Liver (tissue), 9 donors: ENCODE results near the gene HOXA3. TPM values are rescaled to one million over a fixed set of nuclear protein-coding genes. Genes with fewer than 3 reads are reported as not detected.

Source experiments
- DNase-seq: peaks from one replicate; pipeline ENCODE4 v3.0.0-alpha.2; 2017; ENCODE audit warnings: low spot score
- H3K27ac ChIP-seq, 2 donors: one replicate each; pipeline ENCODE4 v1.7.0; 2013; ENCODE audit warnings: inconsistent platforms in 2 of 2, low read length in 2 of 2, control low read depth in 1 of 2, low read depth in 1 of 2, mild to moderate bottlenecking in 1 of 2
- H3K27me3 ChIP-seq, 4 donors: one replicate each; pipeline versions ENCODE4 v1.6.1 to v1.7.0; 2013; ENCODE audit warnings: low read length in 3 of 4, inconsistent platforms in 1 of 4, mild to moderate bottlenecking in 1 of 4, moderate library complexity in 1 of 4; ENCODE audit not compliant: control insufficient read depth in 4 of 4, insufficient read depth in 4 of 4
- H3K36me3 ChIP-seq, 4 donors: one replicate each; pipeline versions ENCODE4 v1.6.1 to v1.7.0; 2013; ENCODE audit warnings: low read length in 3 of 4, mild to moderate bottlenecking in 3 of 4, low read depth in 1 of 4, moderate library complexity in 1 of 4; ENCODE audit not compliant: control insufficient read depth in 4 of 4, insufficient read depth in 3 of 4
- H3K4me1 ChIP-seq, 4 donors: one replicate each; pipeline versions ENCODE4 v1.6.1 to v1.7.0; 2013; ENCODE audit warnings: low read length in 3 of 4, mild to moderate bottlenecking in 3 of 4, moderate library complexity in 1 of 4; ENCODE audit not compliant: control insufficient read depth in 4 of 4, insufficient read depth in 4 of 4
- H3K4me3 ChIP-seq, 3 donors: one replicate each; pipeline versions ENCODE4 v1.6.1 to v1.7.0; 2013; ENCODE audit warnings: low read length in 3 of 3, control low read depth in 1 of 3, low read depth in 1 of 3, mild to moderate bottlenecking in 1 of 3
- H3K9ac ChIP-seq, 2 donors: one replicate each; pipeline ENCODE4 v1.7.0; 2013; ENCODE audit warnings: low read length in 2 of 2, mild to moderate bottlenecking in 2 of 2, moderate library complexity in 2 of 2, control low read depth in 1 of 2, low read depth in 1 of 2
- H3K9me3 ChIP-seq, 4 donors: one replicate each; pipeline versions ENCODE4 v1.6.1 to v1.7.0; 2013; ENCODE audit warnings: low read length in 3 of 4; ENCODE audit not compliant: control insufficient read depth in 4 of 4
- EGR1 ChIP-seq, 2 donors: IDR thresholded peaks; 2 replicates each; pipeline ENCODE4 v1.6.1; 2016 to 2018; ENCODE audit warnings: antibody characterized with exemption in 2 of 2, low read depth in 2 of 2
- FOXA2 ChIP-seq: IDR thresholded peaks from 2 replicates; pipeline ENCODE4 v1.6.1; 2016; ENCODE audit warnings: antibody characterized with exemption
- GABPA ChIP-seq, 2 donors: IDR thresholded peaks in 1 of 2; conservative IDR thresholded peaks in 1 of 2; 2 replicates each; pipeline ENCODE4 v1.6.1; 2016; ENCODE audit warnings: antibody characterized with exemption in 2 of 2, mild to moderate bottlenecking in 1 of 2, moderate library complexity in 1 of 2
- HNF4A ChIP-seq, 2 donors: conservative IDR thresholded peaks; 2 replicates each; pipeline ENCODE4 v1.6.1; 2016; ENCODE audit warnings: antibody characterized with exemption in 2 of 2, mild to moderate bottlenecking in 2 of 2
- HNF4G ChIP-seq: IDR thresholded peaks from 2 replicates; pipeline ENCODE4 v1.6.1; 2016; ENCODE audit warnings: antibody characterized with exemption
- JUND ChIP-seq, 2 donors: IDR thresholded peaks; 2 replicates each; pipeline ENCODE4 v1.6.1; 2016; ENCODE audit warnings: antibody characterized with exemption in 2 of 2
- RAD21 ChIP-seq, 2 donors: IDR thresholded peaks; 2 replicates each; pipeline ENCODE4 v1.6.1; 2016; ENCODE audit warnings: antibody characterized with exemption in 2 of 2, mild to moderate bottlenecking in 2 of 2
- RXRA ChIP-seq, 2 donors: IDR thresholded peaks; 2 replicates each; pipeline ENCODE4 v1.6.1; 2017 to 2018; ENCODE audit warnings: antibody characterized with exemption in 2 of 2, mild to moderate bottlenecking in 1 of 2
- SP1 ChIP-seq: IDR thresholded peaks from 2 replicates; pipeline ENCODE4 v1.6.1; 2018; ENCODE audit warnings: antibody characterized with exemption, mild to moderate bottlenecking
- TAF1 ChIP-seq: conservative IDR thresholded peaks from 2 replicates; pipeline ENCODE4 v1.6.1; 2016; ENCODE audit warnings: antibody characterized with exemption, mild to moderate bottlenecking
- WGBS: extraction: QIAGEN DNeasy Blood & Tissue Kit; methylation state at CpG from one replicate; pipeline ENCODE4 v1.1.7; 2013; 5-methylcytosine and 5-hydroxymethylcytosine counted together
- polyA plus RNA-seq, 2 donors: library from polyadenylated mRNA; stranded (reverse) in 1 of 2; unstranded in 1 of 2; fragments of 200-250 nt in 1 of 2; fragments of >200 nt in 1 of 2; fragmentation: Nextera tagmentation in 1 of 2; extraction: Ambion mirVana in 1 of 2; gene quantifications; one replicate each; pipeline versions ENCODE4 v1.2.1 to v1.2.3, GENCODE V29; 2013 to 2015
- total RNA-seq, 2 donors: library from RNA; depleted of rRNA; stranded (reverse); fragments of >200 nt; gene quantifications; one replicate each; pipeline ENCODE4 v1.2.3, GENCODE V29; 2014
- TF ChIP-seq, protein P1 (sequence below): IDR thresholded peaks from 2 replicates; pipeline ENCODE4 v1.6.1; 2016; ENCODE audit warnings: antibody characterized with exemption
- TF ChIP-seq, protein P2 (sequence below): IDR thresholded peaks from 2 replicates; pipeline ENCODE4 v1.6.1; 2016; ENCODE audit warnings: antibody characterized with exemption
- TF ChIP-seq, protein P3 (sequence below): IDR thresholded peaks from 2 replicates; pipeline ENCODE4 v1.6.1; 2016; ENCODE audit warnings: antibody characterized with exemption, mild to moderate bottlenecking
- TF ChIP-seq, protein P4 (sequence below): IDR thresholded peaks from 2 replicates; pipeline ENCODE4 v1.6.1; 2016; ENCODE audit warnings: antibody characterized with exemption
- donor health status: healthy.
- donor health status: healthy.
- donor health status: healthy.
- donor health status: healthy.
- donor health status: healthy.

The HOXA3 gene
- total and polyA plus RNA-seq, 4 donors = 0.11 to 0.28 (median 0.20) TPM

DNA sequence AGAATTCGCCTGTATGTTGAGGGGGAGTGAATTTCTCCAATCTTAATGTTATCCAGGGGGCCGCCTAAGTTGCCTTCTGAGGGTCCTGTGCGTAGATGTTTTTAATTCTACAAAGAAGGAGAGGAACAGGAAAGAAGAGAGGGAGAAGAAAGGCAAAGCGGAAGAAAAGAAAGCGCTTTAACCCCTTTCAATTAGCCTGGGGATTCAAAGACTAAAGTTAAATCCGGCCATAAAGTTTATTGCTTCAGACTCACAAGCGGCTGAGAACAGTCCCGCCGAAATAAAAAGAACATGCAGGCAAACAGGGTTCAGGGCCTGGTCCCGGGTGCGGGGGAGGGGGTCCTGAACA, 13.4 kb downstream of the HOXA3 start:
- H3K9me3 ChIP-seq = peaks cover 0 to 7% (median 0%) of the 10 kb centered on the region in 4 donors
- H3K4me3 ChIP-seq = no peak overlapping the region
- no peak overlapping the region for H3K9ac ChIP-seq
- 36% methylated on average over 11 of the region's 11 CpGs for WGBS
- DNase-seq = no peak
- H3K4me1 ChIP-seq = peaks cover 0 to 14% (median 6%) of the 10 kb centered on the region in 4 donors
- TF ChIP-seq HNF4G = no peak
- no peak for TF ChIP-seq EGR1 (IDR thresholded peaks at IDR 0.05; ENCODE audit: low read depth in 2 of 2)
- TF ChIP-seq, protein P1, sequence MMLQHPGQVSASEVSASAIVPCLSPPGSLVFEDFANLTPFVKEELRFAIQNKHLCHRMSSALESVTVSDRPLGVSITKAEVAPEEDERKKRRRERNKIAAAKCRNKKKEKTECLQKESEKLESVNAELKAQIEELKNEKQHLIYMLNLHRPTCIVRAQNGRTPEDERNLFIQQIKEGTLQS = no peak
- no peak for TF ChIP-seq RAD21 (IDR thresholded peaks at IDR 0.05)
- no peak overlapping the region for H3K27ac ChIP-seq
- peaks cover 6 to 20% (median 14%) of the 10 kb centered on the region in 4 donors for H3K27me3 ChIP-seq
- H3K36me3 ChIP-seq = no peaks in the 10 kb centered on the region

DNA sequence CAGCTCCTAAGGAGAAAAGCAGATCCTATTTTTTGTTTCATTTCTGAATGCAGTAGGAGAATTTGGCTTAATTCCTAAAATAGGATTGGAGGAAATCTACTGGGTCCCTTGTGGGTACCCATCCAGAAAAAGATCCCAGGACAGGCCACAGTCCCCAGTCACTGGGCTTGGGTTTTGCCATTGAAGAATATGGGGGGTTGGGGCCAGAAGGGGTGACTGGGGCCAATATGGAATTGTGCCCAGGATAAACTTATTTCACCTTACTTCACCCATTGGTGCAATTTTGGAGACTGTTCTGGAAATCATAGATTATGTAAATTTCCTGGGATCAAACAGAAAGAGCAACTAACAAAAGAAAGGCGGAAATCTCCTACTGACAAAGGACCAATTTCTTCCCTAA, 13.9 kb downstream of the HOXA3 start:
- Histone ChIP-seq H3K9ac (no peak overlapping the region), H3K27ac (no peak overlapping the region), H3K4me1 (peaks cover 0 to 9% (median 6%) of the 10 kb centered on the region in 4 donors), H3K36me3 (no peaks in the 10 kb centered on the region), H3K9me3 (peaks cover 0 to 3% (median 0%) of the 10 kb centered on the region in 4 donors), H3K4me3 (no peak overlapping the region), H3K27me3 (peaks cover 6 to 18% (median 16%) of the 10 kb centered on the region in 4 donors)
- DNase-seq = no peak
- WGBS = 59% methylated on average over 1 of the region's 1 CpG
- TF ChIP-seq GABPA (IDR thresholded peaks at IDR 0.05 in 1 of 2, conservative IDR thresholded peaks at IDR 0.05 in 1 of 2) (no peak), JUND (IDR thresholded peaks at IDR 0.05) (no peak), EGR1 (IDR thresholded peaks at IDR 0.05; ENCODE audit: low read depth in 2 of 2) (no peak), FOXA2 (no peak), TAF1 (no peak), SP1 (no peak), RXRA (IDR thresholded peaks at IDR 0.05) (no peak), HNF4A (conservative IDR thresholded peaks at IDR 0.05) (no peak), RAD21 (IDR thresholded peaks at IDR 0.05) (no peak)
- TF ChIP-seq, protein P2, sequence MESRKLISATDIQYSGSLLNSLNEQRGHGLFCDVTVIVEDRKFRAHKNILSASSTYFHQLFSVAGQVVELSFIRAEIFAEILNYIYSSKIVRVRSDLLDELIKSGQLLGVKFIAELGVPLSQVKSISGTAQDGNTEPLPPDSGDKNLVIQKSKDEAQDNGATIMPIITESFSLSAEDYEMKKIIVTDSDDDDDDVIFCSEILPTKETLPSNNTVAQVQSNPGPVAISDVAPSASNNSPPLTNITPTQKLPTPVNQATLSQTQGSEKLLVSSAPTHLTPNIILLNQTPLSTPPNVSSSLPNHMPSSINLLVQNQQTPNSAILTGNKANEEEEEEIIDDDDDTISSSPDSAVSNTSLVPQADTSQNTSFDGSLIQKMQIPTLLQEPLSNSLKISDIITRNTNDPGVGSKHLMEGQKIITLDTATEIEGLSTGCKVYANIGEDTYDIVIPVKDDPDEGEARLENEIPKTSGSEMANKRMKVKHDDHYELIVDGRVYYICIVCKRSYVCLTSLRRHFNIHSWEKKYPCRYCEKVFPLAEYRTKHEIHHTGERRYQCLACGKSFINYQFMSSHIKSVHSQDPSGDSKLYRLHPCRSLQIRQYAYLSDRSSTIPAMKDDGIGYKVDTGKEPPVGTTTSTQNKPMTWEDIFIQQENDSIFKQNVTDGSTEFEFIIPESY = no peak
- TF ChIP-seq, protein P1 = no peak
- TF ChIP-seq, protein P3, sequence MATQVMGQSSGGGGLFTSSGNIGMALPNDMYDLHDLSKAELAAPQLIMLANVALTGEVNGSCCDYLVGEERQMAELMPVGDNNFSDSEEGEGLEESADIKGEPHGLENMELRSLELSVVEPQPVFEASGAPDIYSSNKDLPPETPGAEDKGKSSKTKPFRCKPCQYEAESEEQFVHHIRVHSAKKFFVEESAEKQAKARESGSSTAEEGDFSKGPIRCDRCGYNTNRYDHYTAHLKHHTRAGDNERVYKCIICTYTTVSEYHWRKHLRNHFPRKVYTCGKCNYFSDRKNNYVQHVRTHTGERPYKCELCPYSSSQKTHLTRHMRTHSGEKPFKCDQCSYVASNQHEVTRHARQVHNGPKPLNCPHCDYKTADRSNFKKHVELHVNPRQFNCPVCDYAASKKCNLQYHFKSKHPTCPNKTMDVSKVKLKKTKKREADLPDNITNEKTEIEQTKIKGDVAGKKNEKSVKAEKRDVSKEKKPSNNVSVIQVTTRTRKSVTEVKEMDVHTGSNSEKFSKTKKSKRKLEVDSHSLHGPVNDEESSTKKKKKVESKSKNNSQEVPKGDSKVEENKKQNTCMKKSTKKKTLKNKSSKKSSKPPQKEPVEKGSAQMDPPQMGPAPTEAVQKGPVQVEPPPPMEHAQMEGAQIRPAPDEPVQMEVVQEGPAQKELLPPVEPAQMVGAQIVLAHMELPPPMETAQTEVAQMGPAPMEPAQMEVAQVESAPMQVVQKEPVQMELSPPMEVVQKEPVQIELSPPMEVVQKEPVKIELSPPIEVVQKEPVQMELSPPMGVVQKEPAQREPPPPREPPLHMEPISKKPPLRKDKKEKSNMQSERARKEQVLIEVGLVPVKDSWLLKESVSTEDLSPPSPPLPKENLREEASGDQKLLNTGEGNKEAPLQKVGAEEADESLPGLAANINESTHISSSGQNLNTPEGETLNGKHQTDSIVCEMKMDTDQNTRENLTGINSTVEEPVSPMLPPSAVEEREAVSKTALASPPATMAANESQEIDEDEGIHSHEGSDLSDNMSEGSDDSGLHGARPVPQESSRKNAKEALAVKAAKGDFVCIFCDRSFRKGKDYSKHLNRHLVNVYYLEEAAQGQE = no peak
- TF ChIP-seq, protein P4, sequence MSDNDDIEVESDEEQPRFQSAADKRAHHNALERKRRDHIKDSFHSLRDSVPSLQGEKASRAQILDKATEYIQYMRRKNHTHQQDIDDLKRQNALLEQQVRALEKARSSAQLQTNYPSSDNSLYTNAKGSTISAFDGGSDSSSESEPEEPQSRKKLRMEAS = no peak
